HG03342 (cell line): Measurements from ENCODE around the gene NFE2L2.
"Not testable (repeated sequence)": the region's sequence is repeated elsewhere in the genome, so short reads cannot be mapped to it uniquely, and the experiment has no call there.

ENCODE experiments used
- ATAC-seq: cut with Tn5 transposase; IDR thresholded peaks from one replicate; pipeline ENCODE4 v1.9.1; 2021; ENCODE audit warnings: mild to moderate bottlenecking, moderate library complexity; ENCODE audit not compliant: unreplicated experiment

The NFE2L2 gene

GRCh38 chr2:177239932-177240630, 24.4 kb downstream of the NFE2L2 start:
- ATAC-seq: peak; percentile 62

- ATAC-seq: no peak
Measured at GRCh38 chr2:177239053-177239452, 25.5 kb downstream of the NFE2L2 start.

GRCh38 chr2:177237932-177238331, 26.6 kb downstream of the NFE2L2 start:
- no peak for ATAC-seq

- no peak for ATAC-seq
Measured at GRCh38 chr2:177235855-177236437, 28.6 kb downstream of the NFE2L2 start.

GRCh38 chr2:177234267-177234666, 30.3 kb downstream of the NFE2L2 start:
- no peak for ATAC-seq

GRCh38 chr2:177232098-177232704, 32.3 kb downstream of the NFE2L2 start:
- no peak for ATAC-seq

- ATAC-seq: no peak
Measured at GRCh38 chr2:177231270-177231669, 33.3 kb downstream of the NFE2L2 start.

GRCh38 chr2:177229442-177230242, 34.9 kb downstream of the NFE2L2 start:
- no peak for ATAC-seq

- no peak for ATAC-seq
Measured at GRCh38 chr2:177225965-177226360, 38.6 kb downstream of the NFE2L2 start.

GRCh38 chr2:177223436-177223835, 41.1 kb downstream of the NFE2L2 start:
- not testable (repeated sequence) for ATAC-seq

GRCh38 chr2:177221970-177222369, 42.6 kb downstream of the NFE2L2 start:
- no peak for ATAC-seq

- ATAC-seq: no peak
Measured at GRCh38 chr2:177221534-177221933, 43.0 kb downstream of the NFE2L2 start.

- ATAC-seq: not testable (repeated sequence)
Measured at GRCh38 chr2:177219787-177220186, 44.7 kb downstream of the NFE2L2 start.

GRCh38 chr2:177217247-177217843, 47.2 kb downstream of the NFE2L2 start:
- ATAC-seq: no peak

GRCh38 chr2:177212891-177213856, 51.4 kb downstream of the NFE2L2 start:
- ATAC-seq: peak; percentile 45

- peak; percentile 86 for ATAC-seq
Measured at GRCh38 chr2:177212106-177212890, 52.2 kb downstream of the NFE2L2 start, which contains the start of gene HNRNPA3. TSS of gene HNRNPA3 (plus strand) at chr2:177212794. CDS start at chr2:177212800, 6 bp downstream.

GRCh38 chr2:177211576-177212105, 52.9 kb downstream of the NFE2L2 start:
- ATAC-seq: no peak

GRCh38 chr2:177211169-177211568, 53.4 kb downstream of the NFE2L2 start:
- no peak for ATAC-seq

- ATAC-seq: peak; percentile 63
Measured at GRCh38 chr2:177207101-177207500, 57.4 kb downstream of the NFE2L2 start.
